G401 (cell line): ENCODE measurements around the gene ZBTB17. TPM values are rescaled to one million over a fixed set of nuclear protein-coding genes. Genes with fewer than 3 reads are reported as not detected.
"Not testable (repeated sequence)": the region's sequence is repeated elsewhere in the genome, so short reads cannot be mapped to it uniquely, and the experiment has no call there.

Experiments
- DNase-seq: peaks from one replicate; pipeline ENCODE4 v3.0.0-alpha.2; 2015; ENCODE audit warnings: low spot score
- in situ Hi-C: cut with HindIII; loops from 2 replicates; pipeline ENCODE4 v1.10.0; 2016; ENCODE audit warnings: low sequenced_read_pairs, mixed read lengths
- total RNA-seq: library from RNA; depleted of rRNA; stranded (reverse); fragments of >200 nt; shearing (Covaris generic); gene quantifications from 2 replicates; pipeline ENCODE4 v1.2.3, GENCODE V29; 2014; rRNA removed

The ZBTB17 gene
- total RNA-seq, 1 experiment from 2014 or later: 32.8 TPM

- in situ Hi-C loops, DNase-seq: not testable (repeated sequence)
Observed at GRCh38 chr1:15892857-15893599, 82.9 kb downstream of the ZBTB17 start.

Other genes with a start within 250 kb of the ZBTB17 start
- gene SLC25A34, start 239.8 kb downstream of the ZBTB17 start, total RNA-seq: 0.75 TPM in 1 of 2 replicates, not detected in the other
- not detected in 2 replicates for gene TMEM82, start 233.6 kb downstream of the ZBTB17 start, total RNA-seq
- 18.6 and 41.7 TPM in 2 replicates for gene FBLIM1, start 217.3 kb downstream of the ZBTB17 start, total RNA-seq
- gene UQCRHL, start 168.5 kb downstream of the ZBTB17 start, total RNA-seq: 6.0 and 6.8 TPM in 2 replicates
- 1.5 and 2.4 TPM in 2 replicates for gene SPEN, start 128.4 kb downstream of the ZBTB17 start, total RNA-seq
- gene SRARP, start 28.1 kb upstream of the ZBTB17 start, total RNA-seq: not detected in 2 replicates
- gene HSPB7, start 41.9 kb upstream of the ZBTB17 start, total RNA-seq: 3.2 and 7.1 TPM in 2 replicates
- 0.31 and 1.1 TPM in 2 replicates for gene CLCNKA, start 45.9 kb upstream of the ZBTB17 start, total RNA-seq
- gene CLCNKB, start 67.7 kb upstream of the ZBTB17 start, total RNA-seq: 1.3 TPM in 1 of 2 replicates, not detected in the other
- gene FAM131C, start 97.5 kb upstream of the ZBTB17 start, total RNA-seq: 0.88 and 1.3 TPM in 2 replicates
- 33.5 and 45.6 TPM in 2 replicates for gene EPHA2, start 180.0 kb upstream of the ZBTB17 start, total RNA-seq
- 4.7 and 7.4 TPM in 2 replicates for gene ARHGEF19, start 236.6 kb upstream of the ZBTB17 start, total RNA-seq